Adrenal gland (tissue), 12 donors: ENCODE measurements around the gene KHK. TPM values are rescaled to one million over a fixed set of nuclear protein-coding genes. Genes with fewer than 3 reads are reported as not detected.

Source experiments
- DNase-seq, 7 donors: peaks; one replicate each; pipeline ENCODE4 v3.0.0-alpha.2; 2019 to 2020
- H3K27ac ChIP-seq, 5 donors: fragments of 200-600 bp; sonication (generic) in 4 of 5; 1 replicate in 3 of 5; 2 replicates in 2 of 5; pipeline versions ENCODE4 v1.5.1 to v1.8.0; 2016 to 2020; ENCODE audit warnings: mild to moderate bottlenecking in 1 of 5
- H3K27me3 ChIP-seq: fragments of 200-600 bp; 2 replicates; pipeline ENCODE4 v1.8.0; 2021
- H3K36me3 ChIP-seq, 2 donors: fragments of 200-600 bp; replicated peaks in 1 of 2; 1 replicate in 1 of 2; 2 replicates in 1 of 2; pipeline versions ENCODE4 v1.5.1 to v1.8.0; 2018 to 2022
- H3K4me1 ChIP-seq, 2 donors: fragments of 200-600 bp; replicated peaks in 1 of 2; 1 replicate in 1 of 2; 2 replicates in 1 of 2; pipeline versions ENCODE4 v1.5.1 to v1.8.0; 2018 to 2021
- H3K4me3 ChIP-seq, 4 donors: fragments of 200-600 bp; sonication (generic) in 3 of 4; one replicate each; pipeline ENCODE4 v1.5.1; 2016 to 2018
- H3K9me3 ChIP-seq, 3 donors: fragments of 200-600 bp; sonication (generic) in 1 of 3; replicated peaks in 1 of 3; 1 replicate in 2 of 3; 2 replicates in 1 of 3; pipeline versions ENCODE4 v1.5.1 to v1.8.0; 2016 to 2021
- CTCF ChIP-seq, 6 experiments: fragments of 450-650 bp in 4 of 6; fragments of 200-600 bp in 2 of 6; sonication (generic) in 1 of 6; IDR thresholded peaks; 1 replicate in 5 of 6; 2 replicates in 1 of 6; pipeline versions ENCODE4 v1.5.1 to v1.8.0; 2016 to 2021; ENCODE audit warnings: antibody characterized with exemption in 6 of 6, mild to moderate bottlenecking in 2 of 6, moderate library complexity in 1 of 6
- POLR2A ChIP-seq, 2 donors: fragments of 450-650 bp; IDR thresholded peaks; one replicate each; pipeline ENCODE4 v1.6.1; 2017; ENCODE audit warnings: antibody characterized with exemption in 2 of 2, mild to moderate bottlenecking in 2 of 2, moderate library complexity in 1 of 2
- WGBS, 4 donors: extraction: QIAGEN DNeasy Blood & Tissue Kit in 2 of 4; methylation state at CpG; one replicate each; pipeline versions ENCODE4 v1.1.5 to v1.1.7; 2013 to 2017; 5-methylcytosine and 5-hydroxymethylcytosine counted together
- intact Hi-C, 2 donors: fragments of 100-400 bp; cut with DNase I; formaldehyde crosslinking; loops; one replicate each; pipeline versions ENCODE4 v1.14.1 to v1.15.0; 2022 to 2023
- polyA plus RNA-seq, 3 donors: library from polyadenylated mRNA; stranded (reverse); fragments of 200-250 nt in 2 of 3; fragments of 350-450 nt in 1 of 3; fragmentation: Illumina TruSeq in 1 of 3; extraction: RNeasy Lipid Tissue Mini Kit (QIAGEN cat#74804) in 1 of 3; gene quantifications; one replicate each; pipeline ENCODE4 v1.2.3, GENCODE V29; 2013 to 2014
- total RNA-seq, 9 donors: library from RNA; depleted of rRNA in 4 of 9; stranded (reverse); fragments of >200 nt in 4 of 9; fragments of 120-200 nt in 1 of 9; fragmentation: NEBNext Ultra II Directional in 1 of 9; extraction: Animal tissue kit (Norgen Biotek cat#: 25700) in 1 of 9; gene quantifications; one replicate each; pipeline versions ENCODE4 v1.1.0 to v1.2.4, GENCODE V29; 2013 to 2023
- donor health status: healthy with polysubstance abuse.
- donor health status: Bipolar disorder and iron deficiency.
- donor health status: DM: yes; HTN: yes; CAD: no.
- donor health status: DM: no; HTN: no; CAD: no.
- donor health status: DM: no; HTN: no; CAD: no.
- donor health status: DM: yes; HTN: yes; CAD: no.

Gene KHK
- total and polyA plus RNA-seq, 12 donors = 3.3 to 14.4 (median 6.9) TPM

DNA sequence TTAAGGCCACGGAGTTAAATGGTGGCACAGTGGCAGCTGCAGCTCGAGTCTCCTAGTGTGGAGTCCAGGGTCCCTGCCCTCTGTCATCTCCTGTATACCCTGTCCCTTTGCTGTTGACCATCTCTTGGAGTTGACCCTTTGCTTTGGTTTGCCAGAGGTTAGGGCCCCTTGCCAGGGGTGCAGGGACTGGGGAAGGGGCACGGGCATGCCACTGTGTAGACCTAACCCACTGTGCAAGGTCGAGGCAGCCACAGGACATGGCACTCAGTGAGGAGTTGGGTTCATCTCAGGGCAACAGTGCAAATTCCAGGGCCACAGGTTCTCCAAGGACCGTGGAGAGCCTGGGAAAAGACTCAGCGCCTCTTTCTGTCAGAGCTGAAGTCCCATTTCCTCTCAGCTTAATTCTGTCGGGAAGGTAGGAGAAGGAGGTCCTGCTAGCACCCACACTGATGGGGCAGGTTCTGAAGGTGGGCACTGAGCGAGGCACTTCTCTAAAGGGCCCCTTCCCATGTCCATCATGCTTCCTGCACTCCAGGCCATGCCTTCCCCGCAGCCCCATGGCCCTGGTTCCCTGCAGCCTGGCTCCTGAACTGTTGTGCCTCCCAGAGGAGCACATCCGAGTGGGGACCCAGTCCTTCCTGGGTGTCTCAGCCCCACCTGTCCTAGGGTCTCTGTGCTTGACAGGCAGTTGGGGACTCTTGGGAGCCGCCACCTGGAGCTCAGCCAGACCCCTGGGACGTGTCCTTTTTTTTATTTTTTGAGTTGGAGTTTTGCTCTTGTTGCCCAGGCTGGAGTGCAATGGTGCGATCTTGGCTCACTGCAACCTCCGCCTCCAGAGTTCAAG, 2.8 kb downstream of the KHK start:
- H3K36me3 ChIP-seq = no peaks in the 10 kb centered on the region
- no peak overlapping the region for H3K27ac ChIP-seq
- DNase-seq = peak in 1 of 7 donors; percentile 26
- peaks cover 11 to 32% of the 10 kb centered on the region in 2 donors for H3K4me1 ChIP-seq
- 88 to 93% (median 91%) methylated on average over 7 to 14 of the region's 14 CpGs for whole genome bisulfite sequencing, 4 donors
- TF ChIP-seq CTCF (IDR thresholded peaks at IDR 0.05) (no peak), POLR2A (IDR thresholded peaks at IDR 0.05) (no peak)
- no peaks in the 10 kb centered on the region for H3K27me3 ChIP-seq
- H3K4me3 ChIP-seq = no peak overlapping the region
- H3K9me3 ChIP-seq = no peaks in the 10 kb centered on the region
- intact Hi-C loops = loop anchor here (10.0 kb wide), 2 partner anchors 55 to 125 kb away; partner anchors contain the start of gene TMEM214 (in 1 of the 2)

DNA sequence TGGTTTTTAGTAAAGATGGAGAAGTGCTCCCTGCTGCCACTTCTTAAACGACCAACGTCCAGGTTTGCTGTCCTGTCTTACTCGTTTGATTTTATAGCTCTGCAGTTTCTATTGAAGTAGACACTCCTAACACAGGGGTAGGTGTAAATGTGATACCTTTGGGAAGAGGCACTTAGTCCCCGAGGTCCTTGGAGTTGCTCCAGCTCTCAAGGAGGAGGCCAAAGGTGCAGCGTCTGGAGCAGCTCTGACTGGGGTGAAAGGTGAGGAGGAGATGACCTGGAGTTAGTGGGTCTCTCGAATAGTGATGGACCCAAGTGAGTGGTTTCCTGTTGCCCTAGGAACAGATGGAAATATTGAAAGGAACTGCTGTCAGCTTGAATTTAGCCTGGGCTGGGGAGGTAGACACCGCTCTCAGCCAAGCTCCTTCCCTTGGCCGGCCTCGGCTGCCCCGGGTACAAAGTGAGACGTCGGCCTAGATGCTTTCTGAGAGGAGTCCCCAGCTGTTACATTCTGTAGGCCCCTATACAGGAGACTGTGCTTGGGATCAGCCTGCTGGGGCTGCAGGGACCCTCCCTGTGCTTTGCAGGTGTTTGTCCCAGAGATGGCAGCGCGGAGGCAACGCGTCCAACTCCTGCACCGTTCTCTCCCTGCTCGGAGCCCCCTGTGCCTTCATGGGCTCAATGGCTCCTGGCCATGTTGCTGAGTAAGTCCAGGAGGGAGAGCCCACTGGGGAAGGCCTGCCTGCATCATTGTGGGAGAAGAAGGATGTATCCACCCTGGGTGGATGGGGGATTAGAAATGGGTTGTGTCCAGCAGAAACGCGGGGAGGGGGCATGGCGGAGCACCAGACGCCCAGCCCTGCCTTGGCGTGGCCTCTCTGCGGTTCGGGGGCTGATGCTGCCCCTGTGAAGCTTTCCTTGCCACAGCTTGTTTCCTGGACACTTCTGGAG, 5.4 kb downstream of the KHK start:
- Histone ChIP-seq H3K27ac (peak overlapping the region in 2 of 5 donors; percentile 15 to 28), H3K9me3 (no peaks in the 10 kb centered on the region), H3K4me1 (peaks cover 19 to 33% of the 10 kb centered on the region in 2 donors), H3K27me3 (no peaks in the 10 kb centered on the region), H3K4me3 (no peak overlapping the region), H3K36me3 (no peaks in the 10 kb centered on the region)
- TF ChIP-seq POLR2A (IDR thresholded peaks at IDR 0.05) = no peak
- 75 to 84% (median 79%) methylated on average over 20 to 25 of the region's 25 CpGs for WGBS, 4 donors
- intact Hi-C loops = loop anchor here (10.0 kb wide), 1 partner anchor 183 kb away; the partner anchor contains the start of gene DNAJC5G (in 2 of the 2)
- DNase-seq = peak in 1 of 7 donors; percentile 24

- TF ChIP-seq CTCF (IDR thresholded peaks at IDR 0.05) = no peak
- TF ChIP-seq POLR2A (IDR thresholded peaks at IDR 0.05) = no peak
- H3K4me1 ChIP-seq = peaks cover 13 to 26% of the 10 kb centered on the region in 2 donors
- intact Hi-C loops = loop anchor here (10.0 kb wide), 1 partner anchor 182 kb away; the partner anchor contains the start of gene DNAJC5G (in 2 of the 2)
- H3K9me3 ChIP-seq = no peaks in the 10 kb centered on the region
- H3K4me3 ChIP-seq = no peak overlapping the region
- H3K27ac ChIP-seq = peak overlapping the region in 3 of 5 donors; percentile 15 to 74 (median 28)
- H3K36me3 ChIP-seq = no peaks in the 10 kb centered on the region
- 40 to 49% (median 43%) methylated on average over 4 to 10 of the region's 10 CpGs for WGBS, 4 donors
- peak in 4 of 7 donors; percentile 36 to 53 (median 50) for DNase-seq
- H3K27me3 ChIP-seq = no peaks in the 10 kb centered on the region
These were observed 6.3 kb downstream of the KHK start for GRCh38 chr2:27092696-27093429.
